Keratinocyte (primary cell): ENCODE data around the gene FKBP5. TPM values are rescaled to one million over a fixed set of nuclear protein-coding genes. Genes with fewer than 3 reads are reported as not detected.

Source experiments
- DNase-seq: peaks from one replicate; pipeline ENCODE4 v3.0.0-alpha.2; 2011; ENCODE audit warnings: low read depth, missing footprints, low spot score
- FAIRE-seq: peaks from 2 replicates; lab custom pipeline; 2011; peaks lifted over from hg19 to GRCh38; lab: Jason Lieb, UNC
- H2AFZ ChIP-seq: 2 replicates; pipeline ENCODE4 v1.6.0; 2012; ENCODE audit warnings: low read length, control low read depth, inconsistent platforms; ENCODE audit not compliant: control insufficient read depth
- H3K27ac ChIP-seq: 2 replicates; pipeline ENCODE4 v1.5.1; 2011; ENCODE audit warnings: low read length; ENCODE audit not compliant: control insufficient read depth, insufficient read depth
- H3K27me3 ChIP-seq: 3 replicates; pipeline ENCODE4 v1.6.0; 2011; ENCODE audit warnings: low read length; ENCODE audit not compliant: control insufficient read depth, insufficient read depth; ENCODE audit errors: extremely low read depth
- H3K36me3 ChIP-seq, 2 experiments: 2 replicates in 1 of 2; 3 replicates in 1 of 2; pipeline ENCODE4 v1.5.1; 2011; ENCODE audit warnings: low read length in 2 of 2, mild to moderate bottlenecking in 1 of 2; ENCODE audit not compliant: control insufficient read depth in 2 of 2, insufficient read depth in 2 of 2; ENCODE audit errors: extremely low read depth in 1 of 2
- H3K4me1 ChIP-seq: 3 replicates; pipeline ENCODE4 v1.5.1; 2011; ENCODE audit warnings: low read length; ENCODE audit not compliant: control insufficient read depth, insufficient read depth; ENCODE audit errors: extremely low read depth
- H3K4me2 ChIP-seq: 3 replicates; pipeline ENCODE4 v1.6.0; 2011; ENCODE audit warnings: low read depth, low read length; ENCODE audit not compliant: control insufficient read depth, insufficient read depth; ENCODE audit errors: extremely low read depth
- H3K4me3 ChIP-seq, 3 experiments: fragments of 200-600 bp in 1 of 3; sonication (generic) in 1 of 3; 2 replicates in 2 of 3; 3 replicates in 1 of 3; pipeline ENCODE4 v1.5.1; 2011 to 2016; ENCODE audit warnings: low read length in 3 of 3, mild to moderate bottlenecking in 3 of 3, control low read depth in 2 of 3, inconsistent platforms in 1 of 3, low read depth in 1 of 3, mixed read lengths in 1 of 3, mixed run types in 1 of 3, moderate library complexity in 1 of 3; ENCODE audit not compliant: control insufficient read depth in 2 of 3, insufficient read depth in 2 of 3; ENCODE audit errors: extremely low read depth in 1 of 3
- H3K79me2 ChIP-seq: 2 replicates; pipeline ENCODE4 v1.6.0; 2012; ENCODE audit warnings: low read length; ENCODE audit not compliant: control insufficient read depth, insufficient read depth
- H3K9ac ChIP-seq: 3 replicates; pipeline ENCODE4 v1.6.0; 2011; ENCODE audit warnings: low read length; ENCODE audit not compliant: control insufficient read depth, insufficient read depth; ENCODE audit errors: extremely low read depth
- H3K9me1 ChIP-seq: 3 replicates; pipeline ENCODE4 v1.6.0; 2011; ENCODE audit warnings: low read length; ENCODE audit not compliant: control insufficient read depth, insufficient read depth; ENCODE audit errors: extremely low read depth
- H3K9me3 ChIP-seq: 2 replicates; pipeline ENCODE4 v1.5.1; 2012; ENCODE audit warnings: low read depth, low read length; ENCODE audit not compliant: control insufficient read depth
- H4K20me1 ChIP-seq: 3 replicates; pipeline ENCODE4 v1.6.0; 2011; ENCODE audit warnings: low read length; ENCODE audit not compliant: control insufficient read depth, insufficient read depth; ENCODE audit errors: extremely low read depth
- EZH2 ChIP-seq: IDR thresholded peaks from one replicate; pipeline ENCODE4 v1.6.1; 2012; ENCODE audit warnings: inconsistent platforms, mild to moderate bottlenecking, low read length, moderate library complexity
- dilution Hi-C: fragments of 300-500 bp; cut with MboI; formaldehyde crosslinking; loops from one replicate; pipeline ENCODE4 v1.7.0; 2020; ENCODE audit warnings: low sequenced_read_pairs; ENCODE audit not compliant: extremely low pct_ligation_motif_present
- polyA plus RNA-seq, 5 experiments: library from polyadenylated mRNA; depleted of rRNA in 3 of 5; stranded (reverse) in 3 of 5; stranded (forward) in 1 of 5; unstranded in 1 of 5; fragments of >200 nt; gene quantifications; 1 replicate in 1 of 5; 2 replicates in 3 of 5; 3 replicates in 1 of 5; pipeline versions ENCODE4 v1.2.1 to v1.2.3, GENCODE V29; 2011 to 2012; ENCODE audit warnings: missing spikeins in 2 of 5, low read depth in 1 of 5, low replicate concordance in 1 of 5
- TF ChIP-seq, protein P1 (sequence below), 3 experiments: IDR thresholded peaks in 1 of 3; conservative IDR thresholded peaks in 1 of 3; optimal IDR thresholded peaks in 1 of 3; 2 replicates in 2 of 3; 3 replicates in 1 of 3; pipeline versions ENCODE3 to v1.5.1; 2011; ENCODE audit warnings: low read length in 3 of 3, mild to moderate bottlenecking in 3 of 3, moderate library complexity in 2 of 3, control low read depth in 1 of 3, inconsistent platforms in 1 of 3; ENCODE audit not compliant: insufficient read depth in 2 of 3; ENCODE audit errors: extremely low read depth in 1 of 3

Gene FKBP5
- polyA plus RNA-seq, 1 donor (not counting 4 experiments of a cell fraction or from before 2014, with no cell fraction given) = 88.3 TPM

DNA sequence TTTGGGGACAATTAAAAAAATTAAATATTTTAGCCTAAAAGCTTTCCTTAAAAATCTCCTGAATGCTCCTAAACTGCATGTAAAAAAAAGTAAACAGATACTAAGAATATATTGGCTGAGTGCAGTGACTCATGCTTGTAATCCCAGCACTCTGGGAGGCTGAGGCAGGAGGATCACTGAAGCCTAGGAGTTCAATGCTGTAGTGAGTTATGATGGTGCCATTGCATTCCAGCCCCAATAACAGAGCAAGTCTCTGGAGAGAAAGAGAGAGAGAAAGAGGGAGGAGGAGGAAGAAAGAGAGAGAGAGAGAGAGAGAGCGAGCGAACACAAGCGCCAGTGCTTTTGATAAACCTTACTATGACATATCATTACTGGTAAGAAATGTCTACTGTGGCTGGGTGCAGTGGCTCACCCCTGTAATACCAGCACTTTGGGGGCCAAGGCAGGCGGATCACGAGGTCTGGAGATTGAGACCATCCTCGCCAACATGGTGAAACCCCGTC, 58.8 kb downstream of the FKBP5 start:
- no peak for DNase-seq
- H3K36me3 ChIP-seq = peaks cover 4 to 8% of the 10 kb centered on the region in 2 experiments
- FAIRE-seq = no peak
- H3K27ac ChIP-seq = no peak overlapping the region
- no peak overlapping the region for H3K4me2 ChIP-seq
- no peaks in the 10 kb centered on the region for H3K79me2 ChIP-seq
- no peaks in the 10 kb centered on the region for H3K9me3 ChIP-seq
- no peaks in the 10 kb centered on the region for H3K4me1 ChIP-seq
- H3K27me3 ChIP-seq = no peaks in the 10 kb centered on the region
- no peaks in the 10 kb centered on the region for H4K20me1 ChIP-seq
- no peak overlapping the region for H3K4me3 ChIP-seq
- TF ChIP-seq, protein P1, sequence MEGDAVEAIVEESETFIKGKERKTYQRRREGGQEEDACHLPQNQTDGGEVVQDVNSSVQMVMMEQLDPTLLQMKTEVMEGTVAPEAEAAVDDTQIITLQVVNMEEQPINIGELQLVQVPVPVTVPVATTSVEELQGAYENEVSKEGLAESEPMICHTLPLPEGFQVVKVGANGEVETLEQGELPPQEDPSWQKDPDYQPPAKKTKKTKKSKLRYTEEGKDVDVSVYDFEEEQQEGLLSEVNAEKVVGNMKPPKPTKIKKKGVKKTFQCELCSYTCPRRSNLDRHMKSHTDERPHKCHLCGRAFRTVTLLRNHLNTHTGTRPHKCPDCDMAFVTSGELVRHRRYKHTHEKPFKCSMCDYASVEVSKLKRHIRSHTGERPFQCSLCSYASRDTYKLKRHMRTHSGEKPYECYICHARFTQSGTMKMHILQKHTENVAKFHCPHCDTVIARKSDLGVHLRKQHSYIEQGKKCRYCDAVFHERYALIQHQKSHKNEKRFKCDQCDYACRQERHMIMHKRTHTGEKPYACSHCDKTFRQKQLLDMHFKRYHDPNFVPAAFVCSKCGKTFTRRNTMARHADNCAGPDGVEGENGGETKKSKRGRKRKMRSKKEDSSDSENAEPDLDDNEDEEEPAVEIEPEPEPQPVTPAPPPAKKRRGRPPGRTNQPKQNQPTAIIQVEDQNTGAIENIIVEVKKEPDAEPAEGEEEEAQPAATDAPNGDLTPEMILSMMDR (optimal IDR thresholded peaks at IDR 0.05 in 1 of 3, IDR thresholded peaks at IDR 0.05 in 1 of 3, conservative IDR thresholded peaks at IDR 0.05 in 1 of 3; ENCODE audit: extremely low read depth in 1 of 3, insufficient read depth in 2 of 3, low read length in 3 of 3) = no peak
- no peak for TF ChIP-seq EZH2
- dilution Hi-C loops = no loop called here
- H3K9me1 ChIP-seq = no peaks in the 10 kb centered on the region
- H3K9ac ChIP-seq = no peak overlapping the region
- no peak overlapping the region for H2AFZ ChIP-seq

DNA sequence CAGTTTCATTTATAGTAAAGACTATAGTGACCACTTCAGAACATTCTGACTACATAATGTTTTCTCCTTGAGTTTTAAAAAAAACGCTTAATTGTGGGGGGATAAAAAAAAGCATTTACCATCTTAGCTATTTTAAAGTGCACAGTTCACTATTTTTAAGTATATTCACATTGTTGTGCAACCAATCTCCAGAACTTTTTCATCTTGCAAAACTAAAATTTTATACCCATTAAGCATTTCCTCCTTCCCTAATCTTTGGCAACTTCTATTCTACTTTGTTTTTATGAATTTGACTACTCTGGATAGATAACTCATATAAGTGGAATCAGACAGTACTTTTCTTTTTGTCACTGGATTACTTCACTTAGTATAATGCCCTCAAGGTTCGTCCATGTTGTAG, 62.3 kb downstream of the FKBP5 start:
- H3K9me1 ChIP-seq = no peaks in the 10 kb centered on the region
- TF ChIP-seq, protein P1 (optimal IDR thresholded peaks at IDR 0.05 in 1 of 3, IDR thresholded peaks at IDR 0.05 in 1 of 3, conservative IDR thresholded peaks at IDR 0.05 in 1 of 3; ENCODE audit: extremely low read depth in 1 of 3, insufficient read depth in 2 of 3, low read length in 3 of 3) = no peak
- no peak for TF ChIP-seq EZH2
- H3K27ac ChIP-seq = no peak overlapping the region
- H3K9me3 ChIP-seq = no peaks in the 10 kb centered on the region
- no peaks in the 10 kb centered on the region for H3K4me1 ChIP-seq
- H3K79me2 ChIP-seq = no peaks in the 10 kb centered on the region
- no peak overlapping the region for H2AFZ ChIP-seq
- no peak overlapping the region for H3K9ac ChIP-seq
- DNase-seq = no peak
- no peak for FAIRE-seq
- no peaks in the 10 kb centered on the region for H3K27me3 ChIP-seq
- dilution Hi-C loops = no loop called here
- no peaks in the 10 kb centered on the region for H4K20me1 ChIP-seq
- H3K4me3 ChIP-seq = no peak overlapping the region
- peaks cover 1 to 3% of the 10 kb centered on the region in 2 experiments for H3K36me3 ChIP-seq
- no peak overlapping the region for H3K4me2 ChIP-seq
